GM18868 (cell line): Measurements from ENCODE around the gene COL15A1.

Experiments
- ATAC-seq: cut with Tn5 transposase; IDR thresholded peaks from one replicate; pipeline ENCODE4 v1.9.1; 2021; ENCODE audit warnings: mild to moderate bottlenecking, moderate library complexity; ENCODE audit not compliant: unreplicated experiment

Gene COL15A1

DNA sequence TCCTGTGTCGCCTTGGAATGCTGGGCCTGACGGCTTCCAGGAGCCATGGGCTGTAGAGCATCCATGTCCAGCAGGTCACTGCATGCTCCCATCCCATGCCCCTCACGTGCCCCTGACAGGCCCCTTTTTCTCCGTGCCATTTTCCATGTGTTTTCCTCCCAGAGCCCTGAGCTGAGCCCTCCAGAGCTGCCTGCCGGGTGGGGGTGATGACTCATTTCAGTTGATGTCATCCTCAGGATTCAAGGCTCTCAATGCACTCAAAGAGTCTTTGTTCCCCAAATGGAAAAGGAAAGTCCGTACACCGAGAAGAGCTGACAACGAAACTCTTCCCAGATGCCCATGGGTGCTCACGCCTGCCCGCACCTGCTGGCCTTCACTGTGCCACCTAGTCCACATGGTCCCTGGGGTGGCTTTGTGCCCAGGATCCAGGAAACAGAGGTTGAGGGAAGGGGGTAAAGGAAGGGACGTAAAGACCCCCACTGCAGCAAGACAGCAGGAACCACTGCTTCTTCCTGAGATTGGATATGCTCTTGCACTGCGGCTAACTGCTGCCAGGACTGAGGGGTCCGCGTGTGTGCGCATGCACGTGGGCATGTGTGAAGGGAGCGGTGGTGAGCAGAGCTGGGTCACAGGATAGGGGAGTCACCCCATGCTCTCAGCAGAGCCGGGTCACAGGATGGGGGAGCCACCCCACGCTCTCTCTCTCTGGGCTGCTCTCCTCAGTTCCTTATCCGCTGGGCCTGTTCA is 27.6 kb downstream of the COL15A1 start:
- ATAC-seq: no peak

DNA sequence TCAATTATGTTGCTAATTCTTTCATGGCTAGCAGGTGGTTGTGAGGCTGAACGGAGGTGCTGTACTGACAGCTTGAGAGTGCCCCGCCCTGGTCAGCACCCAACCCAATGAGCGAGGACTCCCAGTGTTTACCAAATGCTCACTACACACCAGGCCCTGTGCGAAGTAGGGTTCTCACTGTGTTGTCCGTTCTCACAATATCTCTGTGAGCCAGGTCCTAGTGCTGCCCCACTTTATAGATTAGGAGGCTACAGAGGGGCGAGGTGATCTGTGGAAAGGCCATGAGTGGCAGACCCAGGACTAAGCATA is 28.2 kb downstream of the COL15A1 start:
- ATAC-seq: no peak

DNA sequence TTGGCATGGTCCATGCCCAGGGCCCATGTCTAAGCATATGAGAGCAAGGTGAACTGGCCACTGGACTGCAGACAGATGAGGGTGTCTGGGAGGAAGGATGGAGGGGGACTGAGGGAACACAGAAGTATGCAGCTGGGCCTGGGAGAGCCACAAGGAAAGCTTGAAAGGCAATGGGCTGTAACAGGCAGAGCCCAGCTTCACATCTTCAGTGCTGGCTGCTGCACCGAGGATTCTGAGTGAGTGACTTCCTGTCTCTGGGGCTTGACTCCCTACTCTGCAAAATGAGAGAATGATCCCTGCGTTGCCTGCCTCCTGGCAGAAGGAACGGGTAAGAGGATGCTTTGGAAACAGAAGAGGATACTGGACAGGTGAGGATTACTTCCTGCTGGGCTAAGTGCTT is 29.0 kb downstream of the COL15A1 start:
- ATAC-seq: no peak

DNA sequence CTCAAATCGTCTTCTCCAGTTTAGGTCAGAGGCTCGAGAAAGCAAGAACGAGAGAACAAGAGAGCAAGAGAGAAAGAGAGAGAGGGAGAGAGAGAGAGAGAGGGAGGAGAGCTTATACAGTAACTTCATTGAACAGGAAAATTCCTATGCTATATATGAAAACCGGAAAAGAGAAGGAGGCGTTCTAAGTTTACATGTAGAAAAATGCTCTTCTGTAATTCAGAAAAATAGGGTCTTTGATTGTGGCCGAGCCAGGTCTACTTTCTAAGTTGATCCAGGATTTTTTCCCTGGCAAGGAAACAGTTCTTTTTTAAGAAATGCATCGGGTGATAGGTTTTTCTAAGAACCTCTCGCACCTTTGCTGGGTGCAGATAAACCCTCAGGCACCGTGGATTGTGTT is 29.5 kb downstream of the COL15A1 start:
- ATAC-seq: no peak

DNA sequence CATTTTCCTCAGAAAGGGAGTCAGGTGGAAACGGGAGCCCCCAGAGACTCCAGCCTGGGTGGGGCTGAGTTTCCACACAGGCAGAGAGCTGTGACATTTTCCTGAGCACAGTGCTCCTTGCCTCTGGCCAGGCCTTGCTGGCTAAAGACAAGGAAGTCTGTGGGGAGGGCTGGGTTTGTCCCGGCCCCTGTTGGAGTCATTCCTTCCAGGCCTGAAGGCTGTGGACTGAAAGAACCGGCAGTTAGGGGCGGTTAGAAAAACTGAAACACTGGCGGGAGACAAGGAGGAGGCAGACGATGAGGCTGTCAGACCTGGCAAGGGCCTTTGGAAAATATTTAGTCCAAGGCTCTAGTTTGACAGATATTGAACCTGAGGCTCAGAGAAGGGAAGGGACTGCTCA is 29.9 kb downstream of the COL15A1 start:
- no peak for ATAC-seq

DNA sequence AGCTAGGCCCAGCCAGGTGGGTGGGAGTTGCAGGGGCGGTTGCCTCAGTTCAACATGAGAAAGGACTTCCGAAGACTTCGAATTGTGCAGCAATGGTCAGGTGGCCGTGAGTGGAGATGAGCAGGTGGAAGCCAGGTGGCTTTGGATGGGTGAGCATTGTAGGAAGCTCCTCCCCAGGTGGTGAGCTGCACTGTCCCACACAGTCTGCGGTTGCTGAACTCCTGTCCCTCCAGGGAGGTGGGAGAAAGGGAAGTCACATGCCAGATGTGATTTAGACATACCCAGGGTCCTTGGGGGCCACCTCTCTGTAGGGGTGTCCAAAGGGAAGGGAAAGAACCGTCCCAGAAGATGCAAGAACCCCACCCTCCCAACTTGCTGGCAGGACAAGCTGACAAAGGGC is 30.4 kb downstream of the COL15A1 start:
- no peak for ATAC-seq

DNA sequence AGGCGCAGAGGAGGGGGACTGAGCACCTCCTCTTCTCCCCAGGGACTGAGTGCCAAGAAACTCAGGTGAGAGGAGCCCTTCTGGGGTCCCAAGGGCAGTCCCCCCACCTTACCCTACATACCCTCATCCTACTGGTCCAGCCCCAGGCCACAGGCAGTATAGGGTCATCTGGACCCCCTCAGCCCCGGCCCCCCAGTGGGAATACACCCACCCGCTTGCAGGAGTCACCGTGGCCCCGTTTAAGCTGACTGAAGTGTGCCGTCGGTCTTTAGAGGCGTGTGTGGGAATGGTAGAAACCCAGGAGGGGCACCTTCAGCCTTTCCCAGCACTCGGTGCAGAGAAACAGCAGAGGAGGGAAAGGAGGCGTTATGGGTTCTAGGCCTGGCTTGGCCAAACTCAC is 30.8 kb downstream of the COL15A1 start:
- no peak for ATAC-seq

DNA sequence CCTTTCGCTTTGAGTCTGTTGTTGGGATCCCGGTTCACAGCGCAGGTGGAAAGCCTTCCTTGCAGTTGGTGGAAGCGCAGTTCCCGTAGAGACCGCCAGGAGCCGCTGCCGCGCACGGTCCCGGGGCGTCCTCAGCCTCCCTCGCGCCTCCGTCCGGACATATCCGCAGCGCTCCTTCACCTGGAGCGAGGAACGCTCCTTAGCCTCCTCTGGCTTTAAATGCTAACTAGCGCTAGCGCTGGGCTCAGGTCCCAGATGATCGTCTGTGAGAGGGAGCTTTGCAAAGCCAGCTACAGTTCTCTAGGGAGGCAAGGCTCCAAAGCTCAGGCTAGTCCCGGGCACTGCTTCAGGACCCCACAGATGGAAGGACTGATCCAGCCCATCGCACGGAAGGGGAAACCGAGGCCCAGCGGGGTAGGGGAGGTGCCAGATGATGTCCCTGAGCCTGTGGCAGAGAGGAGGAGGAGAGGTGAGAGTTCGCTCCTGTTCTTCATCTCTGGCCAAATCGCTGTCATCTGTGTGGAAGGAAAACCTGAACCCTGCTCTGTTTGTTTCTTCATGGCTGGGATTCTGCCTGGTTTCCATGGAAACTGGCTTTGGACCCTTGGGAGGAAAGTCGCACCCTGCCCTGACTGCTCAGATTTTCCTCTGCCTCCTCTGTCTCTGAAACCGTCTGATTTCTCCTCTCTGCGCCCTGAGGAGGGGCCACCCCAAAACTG is 31.4 kb downstream of the COL15A1 start:
- peak; percentile 88 for ATAC-seq

DNA sequence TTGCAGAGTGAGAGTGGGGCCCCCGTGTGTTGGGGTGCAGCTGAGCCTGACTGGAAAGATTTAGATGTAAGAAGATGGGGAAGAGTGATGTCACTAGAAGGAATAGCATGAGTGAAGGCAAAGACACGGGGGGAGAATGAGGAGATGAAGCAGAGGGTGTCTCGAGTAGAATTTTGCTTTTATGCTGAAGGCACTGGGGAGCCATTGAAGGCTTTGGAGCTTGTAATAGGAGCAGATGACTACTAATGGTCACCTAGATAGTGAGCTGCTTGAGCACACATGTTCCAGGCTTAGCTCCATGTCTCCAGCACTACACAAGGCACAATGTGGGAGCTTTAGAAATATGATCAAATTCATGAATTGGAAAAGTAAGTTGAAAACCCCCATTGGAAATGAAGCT is 32.1 kb downstream of the COL15A1 start:
- ATAC-seq: no peak

DNA sequence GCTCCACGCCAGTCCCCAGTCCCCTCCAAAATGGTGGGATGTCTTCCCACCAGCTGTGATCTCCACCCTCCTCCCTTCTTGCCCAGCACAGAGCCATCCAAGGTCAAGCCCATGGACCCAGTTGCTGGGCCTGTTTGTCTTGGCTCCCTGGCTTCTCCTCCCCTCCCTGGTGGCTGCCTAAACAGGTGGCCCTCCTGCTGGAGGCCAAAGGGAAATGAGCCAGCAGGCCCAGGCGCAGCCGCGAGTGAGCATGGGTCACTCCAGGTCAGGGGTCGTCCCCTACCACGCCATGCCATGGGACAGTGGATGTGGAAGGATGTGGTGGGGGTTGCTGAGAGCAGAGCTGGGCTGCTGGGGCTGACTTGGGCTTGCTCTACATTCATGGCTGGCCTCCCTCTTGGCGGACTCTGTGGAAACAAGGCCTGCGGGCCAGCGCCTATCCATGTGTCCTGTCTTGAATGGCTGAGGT is 33.6 kb downstream of the COL15A1 start:
- no peak for ATAC-seq

DNA sequence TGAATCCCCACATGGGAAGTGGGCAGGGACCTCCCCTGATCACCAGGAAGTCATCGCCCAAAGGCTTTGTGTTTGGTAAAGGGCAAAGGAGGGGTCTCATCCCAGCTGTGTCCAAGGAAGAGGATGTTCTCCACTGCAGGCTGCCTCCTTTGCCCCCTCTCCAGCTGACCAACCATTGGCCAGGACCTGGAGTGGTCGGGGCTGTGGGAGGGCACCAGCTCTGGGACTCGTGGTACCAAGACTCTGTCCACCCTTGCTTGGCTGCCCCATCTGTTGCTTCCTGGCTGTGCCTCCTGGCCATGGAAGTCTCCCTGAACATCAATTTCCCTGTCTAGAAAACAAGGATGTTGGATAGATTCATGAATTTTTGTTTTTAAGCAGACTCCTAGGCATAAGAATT is 34.1 kb downstream of the COL15A1 start:
- ATAC-seq: no peak

DNA sequence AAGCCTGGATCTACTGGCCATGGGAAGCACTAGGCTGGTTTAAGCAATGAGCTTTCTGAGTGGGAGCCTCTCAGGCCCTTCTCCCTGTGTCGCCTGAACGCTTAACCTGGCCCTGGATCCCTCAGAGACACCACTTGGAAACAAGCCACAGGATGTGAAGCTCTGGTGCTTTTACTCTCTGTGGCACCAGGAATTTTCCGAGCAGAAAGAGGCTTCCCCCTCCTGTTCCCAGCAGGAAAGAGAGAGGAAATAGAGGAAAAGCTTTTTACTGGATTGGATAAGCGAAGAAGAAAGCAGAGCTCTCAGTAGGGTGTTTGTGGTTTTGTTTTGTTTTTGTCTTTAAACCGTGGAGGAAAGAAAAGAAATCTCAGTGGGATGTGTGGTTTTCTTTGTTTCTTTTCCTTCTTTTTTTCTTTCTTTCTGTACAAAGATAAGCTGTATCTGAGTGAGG is 34.5 kb downstream of the COL15A1 start:
- ATAC-seq: no peak

DNA sequence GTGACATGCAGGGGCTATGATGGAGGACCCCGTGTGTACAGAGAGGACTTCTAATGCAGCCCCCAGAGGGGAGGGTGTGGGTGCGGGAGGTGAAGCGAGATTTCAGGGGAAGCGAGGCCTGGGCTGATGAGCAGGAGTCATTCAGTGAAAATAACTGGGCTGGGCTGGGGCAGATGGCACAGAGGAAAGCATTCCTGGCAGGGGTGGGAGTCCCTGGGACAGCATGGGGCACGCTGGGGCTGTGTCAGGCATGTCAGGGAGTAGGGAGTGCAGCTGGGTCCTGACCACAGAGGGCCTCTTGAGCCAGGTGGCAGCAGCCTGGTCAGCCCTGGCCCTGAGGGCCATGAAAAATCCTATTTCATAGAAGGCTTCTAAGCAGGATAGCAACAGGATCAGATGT is 36.6 kb downstream of the COL15A1 start:
- no peak for ATAC-seq

DNA sequence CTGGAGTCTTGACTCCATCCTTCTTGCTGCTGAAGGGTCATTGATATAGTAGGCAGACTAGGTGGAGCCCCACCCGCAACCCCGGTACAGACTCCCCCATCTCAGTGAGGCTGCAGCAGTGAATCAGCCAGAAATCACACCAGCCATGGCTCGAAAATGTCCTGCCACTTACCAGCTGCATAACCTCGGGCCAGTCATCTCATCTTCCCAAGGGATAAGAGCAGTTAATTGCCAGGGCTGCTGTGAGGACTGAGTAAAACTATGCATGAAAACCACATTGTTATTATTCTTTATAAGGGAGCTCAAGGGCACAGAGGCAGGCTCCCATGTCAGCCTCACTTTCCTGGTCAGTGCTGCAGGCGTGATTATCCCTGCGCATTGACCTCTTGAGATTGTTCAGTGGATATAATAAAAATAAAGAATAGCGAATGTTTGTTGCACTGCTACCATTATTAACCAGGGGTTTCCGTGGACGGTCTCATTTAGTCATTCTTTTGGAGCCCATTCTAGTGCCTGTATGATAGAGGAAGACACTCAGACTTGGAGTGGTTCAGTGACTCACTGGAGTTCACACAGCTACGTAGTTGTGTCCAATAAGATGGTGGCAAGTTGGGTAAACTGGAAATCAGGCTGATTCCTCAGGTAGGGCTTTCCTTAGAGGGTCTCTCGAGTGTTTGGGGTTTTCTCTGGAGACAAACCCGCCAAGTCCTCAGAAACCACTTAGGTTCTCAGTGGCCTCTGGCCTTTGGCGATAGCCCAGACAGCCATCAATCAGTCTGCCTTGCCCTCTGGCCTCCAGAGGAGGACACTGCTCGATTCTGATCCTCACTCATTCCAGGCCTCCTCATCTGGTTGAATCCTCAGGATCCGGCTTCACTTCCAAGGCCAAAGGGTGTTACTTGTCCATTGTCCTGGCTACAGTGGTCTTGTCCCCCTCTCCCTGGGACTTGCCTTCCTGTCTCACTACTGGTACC is 39.9 kb downstream of the COL15A1 start:
- ATAC-seq: no peak

DNA sequence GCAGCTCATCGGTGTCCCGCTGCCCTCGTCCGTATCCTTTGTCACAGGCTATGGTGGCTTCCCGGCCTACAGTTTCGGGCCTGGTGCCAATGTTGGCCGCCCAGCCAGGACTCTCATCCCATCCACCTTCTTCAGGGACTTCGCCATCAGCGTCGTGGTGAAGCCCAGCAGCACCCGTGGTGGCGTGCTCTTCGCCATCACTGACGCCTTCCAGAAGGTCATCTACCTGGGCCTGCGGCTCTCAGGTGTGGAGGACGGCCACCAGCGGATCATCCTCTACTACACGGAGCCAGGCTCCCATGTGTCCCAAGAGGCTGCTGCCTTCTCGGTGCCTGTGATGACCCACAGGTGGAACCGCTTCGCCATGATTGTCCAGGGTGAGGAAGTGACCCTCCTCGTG is 41.9 kb downstream of the COL15A1 start:
- ATAC-seq: no peak

DNA sequence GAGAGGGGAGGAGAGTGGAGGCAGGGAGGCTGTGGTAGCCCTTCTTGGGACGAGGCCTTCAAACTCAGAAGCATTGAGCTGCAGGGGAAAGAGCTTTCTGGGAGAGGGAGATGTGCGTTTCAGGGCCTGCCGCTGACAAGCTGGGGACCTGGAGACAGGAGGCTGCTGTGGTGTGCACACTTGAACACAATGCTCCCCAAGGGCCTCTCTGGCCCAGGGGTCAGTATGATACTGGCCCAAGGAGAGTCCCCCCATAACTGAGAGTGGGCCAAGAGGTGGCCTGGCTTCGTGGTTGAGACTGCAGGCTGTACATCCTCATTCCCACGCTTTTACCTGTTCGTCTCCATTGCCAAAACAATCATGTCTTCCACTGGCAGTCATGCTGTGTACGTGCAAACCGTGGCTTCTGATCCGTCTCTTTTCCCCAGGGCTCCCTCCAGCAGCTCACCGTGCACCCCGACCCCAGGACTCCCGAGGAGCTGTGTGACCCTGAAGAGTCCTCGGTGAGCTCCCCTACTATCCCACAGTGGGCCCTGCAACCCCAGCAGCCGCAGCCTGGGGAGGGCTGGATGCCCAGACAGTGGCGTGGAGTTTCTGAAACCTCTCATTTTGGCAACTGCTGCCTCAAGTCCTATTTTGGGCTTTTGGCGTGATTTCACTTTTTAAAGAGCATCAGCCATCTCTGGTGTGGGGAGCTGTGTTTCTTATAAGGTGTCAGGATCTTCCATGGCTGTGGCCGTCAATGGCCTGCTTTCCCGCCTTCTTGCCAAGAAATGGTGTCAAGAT is 43.4 kb downstream of the COL15A1 start:
- no peak for ATAC-seq

DNA sequence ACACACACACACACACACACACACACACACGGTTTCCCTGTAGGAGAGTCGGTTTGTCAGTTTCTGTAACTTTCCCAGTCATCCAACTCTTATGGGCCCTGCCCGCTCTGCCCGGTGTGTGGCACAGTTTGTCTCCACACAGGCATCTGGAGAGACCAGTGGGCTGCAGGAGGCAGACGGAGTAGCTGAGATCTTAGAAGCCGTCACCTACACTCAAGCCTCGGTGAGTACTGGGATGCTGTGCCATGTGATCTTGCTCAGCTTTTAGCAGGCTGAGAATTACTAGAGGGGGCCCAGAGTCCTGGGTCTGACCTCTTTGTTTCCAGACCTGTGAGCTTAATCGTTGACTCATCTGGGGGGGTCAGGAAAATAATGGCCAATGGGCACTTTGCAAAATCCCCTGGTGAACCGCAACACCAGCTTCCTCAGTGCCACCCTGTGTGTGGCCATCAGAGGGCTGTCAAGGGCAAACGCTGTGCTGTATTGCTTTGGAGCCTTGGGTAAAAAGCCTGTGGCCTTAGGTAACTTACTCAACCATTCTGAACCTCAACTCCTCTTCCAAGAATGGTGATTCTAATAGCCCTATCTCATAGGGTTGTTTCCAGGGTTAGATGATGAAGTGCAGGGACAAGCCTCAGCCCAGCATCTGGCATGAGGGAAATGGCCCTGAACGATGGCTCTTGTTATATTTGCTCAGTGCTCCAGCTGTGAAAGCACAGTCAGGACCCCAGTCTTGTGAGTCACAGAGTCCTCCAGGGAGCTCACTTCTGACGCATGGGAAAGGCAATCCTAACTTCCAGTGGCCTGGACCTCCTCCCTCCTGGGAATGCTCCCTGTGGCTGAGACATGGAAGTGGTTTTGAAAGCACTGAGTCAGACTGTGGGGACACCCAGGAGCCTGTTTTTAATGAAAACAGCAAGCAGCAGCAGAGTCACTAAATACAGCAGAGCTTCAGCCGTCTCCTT is 45.6 kb downstream of the COL15A1 start:
- no peak for ATAC-seq

DNA sequence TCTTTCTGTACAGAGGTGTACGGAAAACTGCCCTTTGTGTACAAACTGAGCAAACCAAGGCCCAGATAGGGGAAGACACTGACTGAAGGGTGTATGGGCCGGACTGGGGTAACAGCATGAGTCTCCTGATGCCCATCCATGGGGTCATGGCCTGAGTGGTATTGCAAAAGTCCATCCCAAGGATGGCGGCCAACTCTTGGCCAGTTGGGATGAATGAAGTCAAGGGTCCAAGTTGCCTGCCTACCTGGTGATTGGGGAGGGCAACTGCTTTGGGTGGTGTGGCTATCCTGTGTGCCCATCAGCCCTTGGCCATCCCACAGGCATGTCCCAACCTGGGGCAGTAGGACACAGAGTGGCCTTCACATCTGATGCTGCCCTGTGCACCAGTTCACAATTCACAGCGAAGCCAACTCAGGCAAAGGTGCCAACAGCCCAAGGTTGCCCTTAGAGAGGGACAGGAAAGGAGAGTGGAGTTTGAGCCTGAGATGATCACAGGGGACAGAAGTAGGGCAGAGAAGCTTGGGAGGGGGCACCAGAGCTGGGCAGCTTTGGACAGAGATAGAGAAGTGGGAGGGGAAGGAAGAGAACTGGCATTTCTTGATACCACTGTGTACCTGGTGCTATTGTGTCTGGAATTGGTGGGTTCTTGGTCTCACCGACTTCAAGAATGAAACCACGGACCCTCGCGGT is 46.6 kb downstream of the COL15A1 start:
- no peak for ATAC-seq
